Measurements from ENCODE around the gene COL16A1.
A peak's percentile ranks its signal among the peaks of the same experiment; 100 is the strongest.

The COL16A1 gene

DNA sequence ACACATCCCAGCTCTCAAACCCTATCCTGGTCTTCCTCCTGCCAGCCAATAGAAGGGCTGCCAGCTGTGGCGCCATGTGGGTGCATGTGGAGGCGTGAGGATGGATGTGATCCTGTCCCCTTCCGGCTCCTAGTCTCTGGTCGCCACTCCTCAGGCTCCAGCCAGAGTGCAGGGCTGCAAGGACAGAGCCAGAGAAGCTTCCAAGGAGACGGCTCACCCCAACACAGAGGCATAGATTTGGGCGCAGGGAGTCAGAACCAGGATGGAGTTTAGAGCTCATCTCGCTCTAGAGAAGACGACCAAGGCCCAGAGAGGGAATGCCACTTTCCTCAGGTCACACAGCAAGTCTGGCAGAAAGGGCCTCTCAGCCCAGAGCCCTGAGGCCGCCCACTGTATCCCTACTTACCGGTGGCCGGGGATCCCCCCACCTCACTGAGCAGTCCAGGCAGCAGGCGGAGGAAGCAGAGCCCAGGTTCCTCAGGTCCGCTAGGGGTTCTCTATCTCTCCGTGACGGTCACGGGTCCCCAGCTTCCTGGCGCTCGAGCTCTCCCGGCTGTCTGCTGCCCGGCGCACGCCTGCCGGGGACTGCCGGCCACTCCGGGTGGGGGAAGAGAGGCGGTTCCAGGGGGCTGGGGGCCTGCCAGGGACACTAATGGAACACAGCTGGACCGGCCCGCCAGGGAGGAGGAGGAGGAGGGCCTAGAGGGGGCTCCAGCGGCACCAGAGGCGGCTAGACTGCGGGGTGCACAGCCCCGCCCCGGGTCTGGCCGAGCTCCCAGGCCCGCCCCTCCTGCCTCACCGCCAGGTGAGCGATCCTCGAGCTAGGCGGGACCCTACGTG lies at the start of gene COL16A1:
Gene COL16A1, minus strand, starts transcription at position 587 of the 840 bp plus-strand sequence. CDS start 1,824 bp downstream, outside the sequence.
- DNase-seq: no peak

DNA sequence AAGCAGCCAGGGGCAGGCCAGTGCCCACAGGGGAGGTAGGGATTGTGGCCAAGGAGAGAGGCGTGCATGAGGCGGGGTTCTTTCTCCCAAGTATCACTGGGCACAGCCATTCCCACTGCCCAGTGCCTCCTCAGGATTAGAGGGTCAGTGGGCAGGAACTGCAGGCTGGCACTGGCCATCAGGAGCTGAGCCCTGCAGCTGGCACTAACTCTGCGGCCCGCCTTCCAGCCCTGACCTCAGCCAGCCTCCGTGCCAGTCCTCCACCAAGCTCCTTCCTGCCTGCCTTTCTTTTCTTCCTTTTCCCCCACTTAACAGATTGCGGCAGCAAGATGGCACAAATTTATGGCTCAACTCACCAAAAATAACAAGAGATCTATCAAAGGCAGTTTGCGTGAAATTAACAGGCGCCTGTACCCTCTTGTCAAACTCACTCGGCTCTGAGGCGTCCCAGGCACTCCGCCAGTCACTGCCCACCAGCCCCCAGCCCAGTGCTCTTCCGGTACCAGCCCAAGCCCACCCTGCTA lies 49.2 kb upstream of the COL16A1 start:
- DNase-seq: no peak

- no peak for DNase-seq
These were observed 48.4 kb upstream of the COL16A1 start for GRCh38 chr1:31752258-31752657.

DNA sequence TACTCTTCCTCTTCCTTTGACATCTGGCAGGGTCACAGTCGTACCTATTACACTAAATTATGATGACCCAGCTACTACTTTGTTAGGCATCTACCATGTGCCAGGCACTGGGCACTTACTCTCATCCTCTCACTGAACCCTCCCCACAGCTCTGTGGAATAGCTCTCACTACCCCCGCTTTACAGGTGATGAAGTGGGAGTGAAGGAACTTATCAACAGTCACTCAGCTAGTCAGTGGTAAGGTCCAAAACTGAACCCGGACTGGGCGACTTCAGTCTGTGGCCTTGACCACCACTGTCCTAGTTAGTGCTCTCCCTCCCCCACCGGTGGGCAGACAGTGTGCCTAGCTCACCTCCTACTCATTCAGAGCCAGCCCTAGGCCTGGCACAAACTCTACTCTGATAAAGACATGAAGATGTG lies 48.0 kb upstream of the COL16A1 start:
- no peak for DNase-seq

DNA sequence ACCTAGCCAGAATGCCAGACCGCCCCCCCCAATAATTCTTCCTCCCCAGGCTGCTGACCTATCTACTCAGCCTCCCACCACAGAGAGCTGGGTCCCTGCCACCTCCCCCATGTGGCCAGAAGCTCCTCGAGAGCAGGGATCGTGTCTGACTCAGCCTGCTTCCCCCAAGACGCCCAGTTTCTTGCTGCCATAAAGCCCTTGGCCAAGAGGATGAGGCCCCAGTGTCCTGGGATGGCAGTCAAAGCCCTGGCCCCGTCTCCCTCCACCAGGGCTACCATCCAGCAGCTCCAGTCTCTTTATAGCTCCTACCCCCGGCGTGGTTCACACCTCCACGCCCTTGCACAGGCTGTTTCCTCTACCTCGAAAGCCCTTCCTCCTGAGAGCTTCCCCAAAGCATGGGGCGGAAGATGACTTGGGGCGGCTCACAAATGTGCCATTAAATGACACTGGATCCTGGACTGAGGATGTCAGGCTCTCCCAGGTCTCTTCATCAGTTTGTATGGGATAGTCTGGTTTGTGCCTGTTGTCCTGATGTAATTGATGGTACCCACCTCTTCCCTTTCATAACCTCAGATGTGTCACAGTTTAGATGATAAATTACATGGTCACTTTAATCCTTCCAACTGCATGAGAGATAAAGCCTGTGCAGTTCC lies 47.2 kb upstream of the COL16A1 start:
- no peak for DNase-seq

DNA sequence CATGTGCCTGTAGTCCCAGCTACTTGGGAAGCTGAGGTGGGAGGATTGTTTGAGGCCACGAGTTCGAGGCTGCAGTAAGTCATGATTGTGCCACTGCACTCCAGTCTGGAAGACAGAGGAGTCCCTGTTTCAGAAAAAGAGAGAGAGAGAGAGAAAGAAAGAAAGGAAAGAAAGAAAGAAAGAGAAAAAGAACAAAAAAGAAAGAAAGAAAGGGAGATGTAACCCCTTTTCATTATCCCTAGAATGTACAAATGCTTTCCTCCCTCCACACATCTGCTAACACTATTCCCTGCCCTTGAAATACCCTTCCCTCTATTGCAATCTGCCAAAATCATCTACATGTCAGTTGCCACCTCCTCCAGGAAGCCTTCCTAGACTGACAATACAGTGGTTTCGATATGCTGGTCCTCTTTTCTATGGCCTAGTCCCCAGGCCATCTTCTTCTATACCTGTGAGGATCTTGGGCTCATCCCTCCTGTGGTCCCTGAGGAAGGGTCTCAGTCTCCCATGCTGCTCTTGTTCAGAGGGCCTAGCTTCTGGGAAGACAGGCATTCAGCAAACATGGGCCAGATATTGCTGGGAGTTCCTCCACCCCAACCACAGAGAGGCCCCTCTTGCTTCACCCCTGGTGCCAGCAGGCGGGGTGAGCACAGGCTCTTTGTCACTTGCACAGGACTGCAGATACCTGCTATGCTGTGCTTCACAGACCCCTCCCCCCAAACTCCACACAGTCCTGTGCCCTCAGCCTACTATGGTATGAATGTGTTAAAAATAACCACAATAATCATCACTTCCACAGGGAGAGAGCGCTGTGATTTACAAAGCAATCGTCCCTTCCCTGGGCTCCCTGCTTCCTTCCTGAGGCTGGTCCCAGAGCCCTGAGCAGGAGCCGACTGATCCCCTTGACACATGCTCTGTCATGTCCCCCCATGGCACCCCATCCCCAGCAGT lies 46.2 kb upstream of the COL16A1 start:
- no peak for DNase-seq

GRCh38 chr1:31748365-31748764 lies 44.5 kb upstream of the COL16A1 start:
- no peak for DNase-seq

GRCh38 chr1:31747304-31747703 lies 43.5 kb upstream of the COL16A1 start:
- DNase-seq: no peak

- DNase-seq: no peak
These were observed 42.9 kb upstream of the COL16A1 start for GRCh38 chr1:31746687-31747086.

GRCh38 chr1:31745946-31746670 lies 42.3 kb upstream of the COL16A1 start:
- no peak for DNase-seq

GRCh38 chr1:31745096-31745945 lies 41.5 kb upstream of the COL16A1 start:
- peak; percentile 9 for DNase-seq

DNA sequence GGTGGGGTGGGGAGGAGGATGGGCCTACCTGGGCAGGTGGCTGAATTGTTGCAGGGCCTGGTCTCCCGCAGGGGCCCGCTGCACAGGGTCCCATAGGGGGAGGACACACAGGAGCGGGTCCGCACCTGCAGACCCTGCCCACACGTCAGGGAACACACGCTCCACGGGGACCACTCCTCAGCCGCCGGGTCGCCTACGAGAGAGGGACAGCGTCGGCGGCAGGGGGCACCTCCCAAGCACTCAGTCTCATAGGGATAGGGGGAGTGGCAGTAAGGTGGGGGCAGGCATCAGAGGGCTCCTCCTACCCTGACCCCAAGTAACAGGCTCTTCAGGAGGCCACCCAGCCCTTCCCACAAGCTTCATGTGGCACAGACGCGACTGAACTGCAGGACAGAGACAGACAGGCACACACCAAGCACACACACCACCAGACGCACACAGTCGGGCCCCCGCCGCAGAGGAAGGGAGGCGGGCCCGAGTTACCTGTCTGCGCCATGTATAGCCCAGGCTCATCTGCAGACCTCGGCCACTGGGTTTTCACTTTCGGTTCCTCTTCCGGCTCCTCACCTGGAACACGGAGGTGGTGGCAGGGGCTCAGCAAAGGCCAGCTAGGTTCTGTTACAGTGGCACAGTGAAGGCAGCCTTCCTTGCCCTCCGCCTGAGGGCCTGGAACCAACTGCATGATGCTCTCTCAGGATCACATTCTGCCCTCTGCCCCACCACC lies 40.5 kb upstream of the COL16A1 start:
- no peak for DNase-seq

DNA sequence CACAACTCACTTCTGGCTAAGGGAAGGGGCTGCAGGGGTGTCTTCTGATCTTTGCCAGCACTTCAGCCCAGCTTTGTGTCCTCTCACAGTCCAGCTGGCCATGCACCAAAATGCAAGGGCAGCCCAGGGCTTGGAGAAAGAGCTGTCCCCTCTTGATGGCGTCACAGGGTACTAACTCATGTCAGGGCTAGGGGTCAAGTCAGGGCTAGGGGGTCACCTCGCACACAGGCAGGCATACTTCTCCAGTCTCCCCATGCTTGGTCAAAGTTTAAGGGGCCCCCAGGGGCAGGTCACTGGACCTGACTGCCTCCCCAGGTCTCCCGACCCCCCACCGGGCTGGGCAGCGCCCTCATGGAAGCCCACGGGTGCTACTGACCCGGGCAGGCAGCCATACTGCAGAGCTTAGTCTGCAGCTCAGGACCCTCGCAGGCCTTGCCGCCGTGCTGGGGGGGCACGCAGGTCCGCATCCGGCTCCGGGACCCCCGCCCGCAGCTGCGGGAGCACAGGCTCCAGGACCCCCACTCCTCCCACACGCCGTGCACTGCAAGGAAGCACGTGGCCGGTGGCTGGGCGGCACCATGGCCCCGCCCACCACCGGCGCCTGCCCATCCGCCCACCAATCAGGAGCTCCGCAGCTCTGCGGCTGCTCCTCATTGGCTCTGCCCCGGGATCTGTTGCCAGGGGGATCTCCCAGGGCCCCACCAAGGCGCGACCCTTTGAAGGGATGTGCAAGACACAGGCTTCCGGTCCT lies 38.8 kb upstream of the COL16A1 start:
- DNase-seq: no peak

GRCh38 chr1:31739346-31739745 lies 35.5 kb upstream of the COL16A1 start:
- DNase-seq: no peak

- DNase-seq: no peak
These were observed 32.9 kb upstream of the COL16A1 start for GRCh38 chr1:31736675-31737074.

GRCh38 chr1:31735571-31735970 lies 31.8 kb upstream of the COL16A1 start:
- DNase-seq: no peak

DNA sequence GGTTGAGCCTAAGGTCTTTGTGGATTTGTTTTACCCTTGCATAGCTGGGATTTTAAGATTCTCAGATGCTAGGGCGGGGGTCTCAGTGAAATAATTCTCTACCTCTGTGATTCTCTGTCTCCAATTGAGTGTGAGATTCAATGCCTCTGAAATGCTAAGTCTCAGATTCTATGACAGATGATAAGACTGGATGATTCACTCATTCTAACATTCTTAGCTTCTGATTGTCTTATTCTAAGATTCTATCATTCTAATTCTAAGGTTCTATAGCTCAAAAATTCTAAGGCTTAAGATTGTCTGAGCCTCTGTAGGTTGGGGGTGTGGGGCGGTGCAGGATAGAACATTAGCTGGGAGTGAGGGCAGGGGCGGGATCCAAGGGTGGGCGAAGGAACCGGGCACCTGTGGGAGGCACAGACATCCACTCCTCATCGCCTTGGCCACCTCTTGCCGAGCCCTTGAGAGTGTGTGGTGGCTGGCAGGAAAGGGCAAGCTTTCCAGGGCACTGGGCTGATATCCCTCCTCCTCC lies 30.8 kb upstream of the COL16A1 start:
- DNase-seq: no peak

DNA sequence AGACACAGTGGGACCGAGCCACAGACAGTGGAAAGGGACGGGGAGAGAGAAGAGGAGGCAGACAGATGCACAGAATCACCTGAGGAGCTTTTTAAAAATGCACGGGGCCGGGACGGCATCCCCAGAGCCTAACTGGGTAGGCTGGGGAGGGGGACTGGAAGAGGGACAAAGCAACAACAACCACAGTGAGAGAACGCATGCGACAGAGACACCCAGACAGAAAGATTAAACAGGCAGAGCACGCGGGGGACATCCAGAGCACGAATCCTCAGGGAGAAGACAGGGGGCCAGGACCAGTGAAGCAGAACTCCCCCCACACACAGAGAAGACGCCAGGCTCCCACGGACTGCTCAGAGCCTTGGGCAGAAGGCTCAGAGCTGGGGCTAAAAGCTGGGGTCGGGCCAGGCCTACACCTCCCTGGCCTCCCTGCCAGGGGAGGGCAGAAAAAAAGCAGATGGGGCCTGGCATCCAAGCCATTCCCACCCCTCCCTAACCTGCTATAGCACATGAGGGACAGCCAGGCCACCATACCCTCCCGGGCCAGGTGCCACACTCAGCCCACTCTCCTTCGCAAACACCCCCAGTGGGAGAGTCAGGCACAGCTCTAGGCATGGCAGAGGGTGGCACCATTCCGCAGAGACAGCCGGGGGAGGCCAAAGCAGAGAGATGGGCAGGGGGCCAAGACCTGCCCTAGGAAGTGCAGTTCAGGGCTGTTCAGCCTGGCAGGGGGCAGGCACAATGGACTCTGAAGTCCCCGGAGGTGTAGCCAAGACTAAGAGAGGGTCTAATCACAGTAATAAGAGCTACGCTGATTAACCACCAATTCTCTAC lies 29.8 kb upstream of the COL16A1 start:
- DNase-seq: no peak
